Neural progenitor cell (in vitro differentiated cells): Measurements from ENCODE around the gene PLEKHA5. TPM values are rescaled to one million over a fixed set of nuclear protein-coding genes. Genes with fewer than 3 reads are reported as not detected.
A peak's percentile ranks its signal among the peaks of the same experiment; 100 is the strongest.
"Not testable (repeated sequence)": the region's sequence is repeated elsewhere in the genome, so short reads cannot be mapped to it uniquely, and the experiment has no call there.

Experiments
- DNase-seq: peaks from one replicate; pipeline ENCODE4 v3.0.0-alpha.2; 2016; ENCODE audit warnings: low spot score
- H2AFZ ChIP-seq: fragments of 200-600 bp; sonication (generic); replicated peaks from 2 replicates; pipeline ENCODE4 v1.6.1; 2016; ENCODE audit warnings: antibody characterized with exemption
- H3F3A ChIP-seq: fragments of 200-600 bp; sonication (generic); 2 replicates; pipeline ENCODE4 v1.6.1; 2016; ENCODE audit warnings: antibody characterized with exemption, low read depth
- H3K27ac ChIP-seq: fragments of 200-600 bp; sonication (generic); 2 replicates; pipeline ENCODE4 v1.5.1; 2016; ENCODE audit warnings: mild to moderate bottlenecking
- H3K27me3 ChIP-seq: fragments of 200-600 bp; sonication (generic); 2 replicates; pipeline ENCODE4 v1.6.1; 2016; ENCODE audit warnings: mild to moderate bottlenecking, moderate library complexity
- H3K36me3 ChIP-seq: fragments of 200-600 bp; sonication (generic); 2 replicates; pipeline ENCODE4 v1.5.1; 2016
- H3K4me1 ChIP-seq: fragments of 200-600 bp; sonication (generic); 2 replicates; pipeline ENCODE4 v1.6.1; 2016; ENCODE audit warnings: mixed run types
- H3K4me2 ChIP-seq: fragments of 200-600 bp; sonication (generic); 2 replicates; pipeline ENCODE4 v1.6.1; 2016
- H3K4me3 ChIP-seq: fragments of 200-600 bp; sonication (generic); 2 replicates; pipeline ENCODE4 v1.5.1; 2016
- H3K79me2 ChIP-seq: fragments of 200-600 bp; sonication (generic); 2 replicates; pipeline ENCODE4 v1.6.1; 2016; ENCODE audit warnings: low read depth
- H3K9ac ChIP-seq: fragments of 200-600 bp; sonication (generic); 2 replicates; pipeline ENCODE4 v1.6.1; 2016
- H3K9me3 ChIP-seq: fragments of 200-600 bp; sonication (generic); 2 replicates; pipeline ENCODE4 v1.5.1; 2016; ENCODE audit warnings: low read depth
- H4K20me1 ChIP-seq: fragments of 200-600 bp; sonication (generic); 2 replicates; pipeline ENCODE4 v1.6.1; 2016; ENCODE audit warnings: low read depth
- H3K27ac Mint-ChIP-seq: 3 replicates; pipeline ENCODE4 v1.8.0; 2021; ENCODE audit warnings: mixed read lengths
- H3K27me3 Mint-ChIP-seq: 2 replicates; pipeline ENCODE4 v1.8.0; 2022; ENCODE audit warnings: low read depth, mild to moderate bottlenecking, inconsistent platforms, moderate library complexity, mixed read lengths; ENCODE audit not compliant: insufficient read depth
- H3K36me3 Mint-ChIP-seq: 3 replicates; pipeline ENCODE4 v1.8.0; 2021; ENCODE audit warnings: mixed read lengths
- H3K4me1 Mint-ChIP-seq: 3 replicates; pipeline ENCODE4 v1.8.0; 2021; ENCODE audit warnings: mixed read lengths
- H3K4me3 Mint-ChIP-seq: 3 replicates; pipeline ENCODE4 v1.8.0; 2021; ENCODE audit warnings: mild to moderate bottlenecking, moderate library complexity, mixed read lengths
- H3K9me3 Mint-ChIP-seq: 3 replicates; pipeline ENCODE4 v1.8.0; 2020; ENCODE audit warnings: mixed read lengths
- EZH2 ChIP-seq: fragments of 200-600 bp; sonication (generic); IDR thresholded peaks from 2 replicates; pipeline ENCODE4 v1.6.1; 2017; ENCODE audit warnings: antibody characterized with exemption, mild to moderate bottlenecking, moderate library complexity
- EZH2phosphoT487 ChIP-seq: fragments of 200-600 bp; sonication (generic); IDR thresholded peaks from 2 replicates; pipeline ENCODE4 v1.6.1; 2017; ENCODE audit warnings: antibody characterized with exemption
- total RNA-seq: library from RNA; depleted of rRNA; stranded (reverse); fragments of >200 nt; gene quantifications from 2 replicates; pipeline ENCODE4 v1.2.3, GENCODE V29; 2015; ENCODE audit warnings: low replicate concordance
- TF ChIP-seq, protein P1 (sequence below): fragments of 200-600 bp; sonication (generic); IDR thresholded peaks from 2 replicates; pipeline ENCODE4 v1.5.1; 2017; ENCODE audit warnings: antibody characterized with exemption, mild to moderate bottlenecking

Gene PLEKHA5
- total RNA-seq, 1 donor from 2014 or later = 86.7 TPM

DNA sequence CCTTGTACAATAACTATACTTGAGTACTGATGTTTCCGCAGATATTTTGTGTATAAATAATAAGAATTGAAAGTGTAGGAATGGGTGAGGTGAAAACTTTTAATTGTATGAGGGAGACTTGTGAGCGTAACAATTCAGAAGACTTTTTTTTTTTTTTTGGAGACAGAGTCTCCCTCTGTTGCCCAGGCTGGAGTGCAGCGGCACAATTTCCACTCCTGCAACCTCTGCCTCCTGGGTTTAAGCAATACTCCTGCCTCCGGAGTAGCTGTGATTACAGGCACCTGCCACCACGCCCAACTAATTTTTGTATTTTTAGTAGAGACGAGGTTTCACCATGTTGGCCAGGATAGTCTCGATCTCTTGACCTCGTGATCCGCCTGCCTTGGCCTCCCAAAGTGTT, 40.8 kb downstream of the PLEKHA5 start:
- peaks cover 15% of the 10 kb centered on the region for H3K4me1 Mint-ChIP-seq
- H3F3A ChIP-seq, H3K27ac Mint-ChIP-seq, H3K27me3 Mint-ChIP-seq, H3K9ac ChIP-seq, H3K4me3 ChIP-seq, H3K27ac ChIP-seq, H3K9me3 Mint-ChIP-seq, H3K9me3 ChIP-seq, H3K4me3 Mint-ChIP-seq, H3K27me3 ChIP-seq, H3K4me2 ChIP-seq, DNase-seq, H3K36me3 ChIP-seq, H2AFZ ChIP-seq: not testable (repeated sequence)
- Histone ChIP-seq H4K20me1 (peaks cover 42% of the 10 kb centered on the region), H3K79me2 (peaks cover 97% of the 10 kb centered on the region), H3K4me1 (peaks cover 32% of the 10 kb centered on the region)
- peaks cover 56% of the 10 kb centered on the region for H3K36me3 Mint-ChIP-seq
- TF ChIP-seq, protein P1, sequence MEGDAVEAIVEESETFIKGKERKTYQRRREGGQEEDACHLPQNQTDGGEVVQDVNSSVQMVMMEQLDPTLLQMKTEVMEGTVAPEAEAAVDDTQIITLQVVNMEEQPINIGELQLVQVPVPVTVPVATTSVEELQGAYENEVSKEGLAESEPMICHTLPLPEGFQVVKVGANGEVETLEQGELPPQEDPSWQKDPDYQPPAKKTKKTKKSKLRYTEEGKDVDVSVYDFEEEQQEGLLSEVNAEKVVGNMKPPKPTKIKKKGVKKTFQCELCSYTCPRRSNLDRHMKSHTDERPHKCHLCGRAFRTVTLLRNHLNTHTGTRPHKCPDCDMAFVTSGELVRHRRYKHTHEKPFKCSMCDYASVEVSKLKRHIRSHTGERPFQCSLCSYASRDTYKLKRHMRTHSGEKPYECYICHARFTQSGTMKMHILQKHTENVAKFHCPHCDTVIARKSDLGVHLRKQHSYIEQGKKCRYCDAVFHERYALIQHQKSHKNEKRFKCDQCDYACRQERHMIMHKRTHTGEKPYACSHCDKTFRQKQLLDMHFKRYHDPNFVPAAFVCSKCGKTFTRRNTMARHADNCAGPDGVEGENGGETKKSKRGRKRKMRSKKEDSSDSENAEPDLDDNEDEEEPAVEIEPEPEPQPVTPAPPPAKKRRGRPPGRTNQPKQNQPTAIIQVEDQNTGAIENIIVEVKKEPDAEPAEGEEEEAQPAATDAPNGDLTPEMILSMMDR = peak; percentile 12

DNA sequence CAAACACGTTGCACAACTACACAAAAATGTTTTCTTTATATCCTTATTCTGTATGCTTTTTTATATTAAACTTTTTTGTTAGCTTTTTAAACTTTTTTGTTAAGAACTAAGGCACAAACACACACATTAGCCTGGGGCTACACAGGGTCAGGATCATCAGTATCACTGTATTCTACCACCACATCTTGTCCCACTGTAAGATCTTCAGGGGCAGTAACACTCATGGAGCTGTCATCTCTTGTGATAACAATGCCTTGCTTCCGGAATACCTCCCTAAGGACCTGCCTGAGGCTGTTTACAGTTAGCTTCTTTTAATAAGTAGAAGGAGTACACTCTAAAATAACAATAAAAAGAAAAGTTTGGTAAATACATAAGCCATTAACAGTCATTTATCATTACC, 42.2 kb downstream of the PLEKHA5 start:
- no peaks in the 10 kb centered on the region for H3K9me3 ChIP-seq
- no peak overlapping the region for H3K27ac ChIP-seq
- H3K9ac ChIP-seq = no peak overlapping the region
- DNase-seq = no peak
- H3K9me3 Mint-ChIP-seq = peaks cover 8% of the 10 kb centered on the region
- H3K4me1 ChIP-seq = peaks cover 24% of the 10 kb centered on the region
- peaks cover 4% of the 10 kb centered on the region for H3K4me1 Mint-ChIP-seq
- no peaks in the 10 kb centered on the region for H3K27me3 ChIP-seq
- H3K36me3 Mint-ChIP-seq = peaks cover 52% of the 10 kb centered on the region
- peaks cover 28% of the 10 kb centered on the region for H4K20me1 ChIP-seq
- no peak overlapping the region for H3K4me3 Mint-ChIP-seq
- no peak overlapping the region for H2AFZ ChIP-seq
- peaks cover 96% of the 10 kb centered on the region for H3K79me2 ChIP-seq
- H3K4me3 ChIP-seq = no peak overlapping the region
- no peak overlapping the region for H3K27ac Mint-ChIP-seq
- peaks cover 8% of the 10 kb centered on the region for H3K36me3 ChIP-seq
- no peak for TF ChIP-seq EZH2phosphoT487
- no peak for TF ChIP-seq EZH2
- TF ChIP-seq, protein P1 = no peak
- H3K4me2 ChIP-seq = no peak overlapping the region
- no peaks in the 10 kb centered on the region for H3K27me3 Mint-ChIP-seq
- H3F3A ChIP-seq = no peaks in the 10 kb centered on the region

DNA sequence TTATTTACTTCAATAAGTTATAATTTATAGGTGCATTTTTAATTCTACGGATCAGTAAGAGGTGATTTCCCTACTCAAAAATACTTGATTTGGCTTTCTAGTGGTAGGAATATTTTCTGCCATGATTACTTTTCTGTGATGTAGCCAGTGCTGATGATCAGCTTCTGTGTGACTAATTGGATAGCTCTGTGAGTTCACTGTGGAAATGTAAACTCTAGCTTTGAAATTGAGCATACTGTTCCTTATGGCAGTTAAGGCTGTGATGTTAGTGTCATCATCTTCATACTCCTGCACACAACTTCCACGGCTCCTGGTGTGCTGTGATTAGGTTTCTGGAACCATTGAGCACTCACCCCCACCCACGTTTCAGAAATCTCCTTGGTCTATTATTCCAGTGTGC, 48.2 kb downstream of the PLEKHA5 start:
- Histone ChIP-seq H3K4me2 (no peak overlapping the region), H3K36me3 (peaks cover 4% of the 10 kb centered on the region), H3K27me3 (no peaks in the 10 kb centered on the region), H3F3A (no peaks in the 10 kb centered on the region), H3K27ac (peak overlapping the region; percentile 7), H3K9me3 (no peaks in the 10 kb centered on the region), H3K4me3 (no peak overlapping the region), H3K9ac (no peak overlapping the region), H2AFZ (no peak overlapping the region), H3K79me2 (peaks cover 95% of the 10 kb centered on the region), H3K4me1 (peaks cover 9% of the 10 kb centered on the region), H4K20me1 (no peaks in the 10 kb centered on the region)
- Mint-ChIP-seq H3K36me3 (peaks cover 29% of the 10 kb centered on the region), H3K4me1 (peaks cover 21% of the 10 kb centered on the region), H3K27me3 (no peaks in the 10 kb centered on the region), H3K4me3 (no peak overlapping the region), H3K9me3 (peaks cover 2% of the 10 kb centered on the region), H3K27ac (peak overlapping the region; percentile 37)
- no peak for DNase-seq
- no peak for TF ChIP-seq EZH2
- TF ChIP-seq, protein P1 = no peak
- no peak for TF ChIP-seq EZH2phosphoT487

DNA sequence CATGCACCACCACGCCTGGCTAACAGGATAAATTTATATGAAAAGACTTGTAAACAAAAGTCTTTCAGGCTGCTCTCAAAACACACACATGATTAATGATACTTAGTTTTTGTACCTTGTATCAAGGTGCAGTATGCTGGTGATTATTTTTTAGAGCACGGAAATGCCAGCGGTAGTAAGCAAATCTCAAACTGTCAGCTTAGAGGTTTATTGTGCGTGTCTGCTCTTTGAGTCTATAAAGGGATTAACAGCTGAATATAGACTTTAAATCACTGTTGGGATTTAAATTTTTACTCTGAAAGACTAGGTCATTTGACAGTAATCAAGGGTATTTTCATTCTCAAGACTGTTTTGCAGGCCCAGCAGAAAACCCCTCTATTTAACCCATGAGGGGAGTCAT, 50.5 kb downstream of the PLEKHA5 start:
- Histone ChIP-seq H4K20me1 (no peaks in the 10 kb centered on the region), H2AFZ (no peak overlapping the region), H3K79me2 (peaks cover 98% of the 10 kb centered on the region), H3K9me3 (no peaks in the 10 kb centered on the region), H3K27me3 (no peaks in the 10 kb centered on the region), H3K4me2 (no peak overlapping the region), H3K9ac (no peak overlapping the region), H3K4me3 (no peak overlapping the region), H3K27ac (peak overlapping the region; percentile 24), H3F3A (no peaks in the 10 kb centered on the region), H3K4me1 (no peaks in the 10 kb centered on the region), H3K36me3 (peaks cover 4% of the 10 kb centered on the region)
- no peaks in the 10 kb centered on the region for H3K27me3 Mint-ChIP-seq
- no peak for TF ChIP-seq EZH2phosphoT487
- no peak for TF ChIP-seq EZH2
- TF ChIP-seq, protein P1 = no peak
- H3K4me3 Mint-ChIP-seq = no peak overlapping the region
- H3K4me1 Mint-ChIP-seq = peaks cover 21% of the 10 kb centered on the region
- H3K36me3 Mint-ChIP-seq = peaks cover 22% of the 10 kb centered on the region
- no peaks in the 10 kb centered on the region for H3K9me3 Mint-ChIP-seq
- H3K27ac Mint-ChIP-seq = peak overlapping the region; percentile 34
- DNase-seq = no peak
